Islet of Langerhans (tissue), 1 donor: Measurements from ENCODE around the gene KRT10.
"Not testable (repeated sequence)": the region's sequence is repeated elsewhere in the genome, so short reads cannot be mapped to it uniquely, and the experiment has no call there.

Experiments
- FAIRE-seq: peaks from one replicate; lab custom pipeline; 2011; peaks lifted over from hg19 to GRCh38; lab: Jason Lieb, UNC

KRT10 gene

DNA sequence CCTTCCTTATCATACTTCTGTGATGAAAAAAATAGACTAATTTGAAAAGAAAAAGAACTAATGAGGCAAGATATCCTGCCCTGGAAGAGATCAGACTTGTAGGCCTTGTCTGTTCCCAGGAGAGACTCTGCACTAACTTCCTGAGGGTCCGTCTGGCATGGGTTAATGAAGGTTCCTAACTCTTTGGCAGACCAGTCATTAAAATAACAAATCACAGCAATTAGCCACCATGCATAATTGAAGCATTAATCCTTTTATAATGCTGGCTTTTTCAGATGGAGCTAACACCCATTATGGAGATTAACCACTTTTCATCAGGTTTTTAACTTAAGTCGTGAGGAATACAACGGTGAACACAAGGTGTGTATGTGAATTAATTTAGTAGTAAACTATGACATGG lies 10.4 kb upstream of the KRT10 start:
- FAIRE-seq: no peak

GRCh38 chr17:40830085-40830776 lies 7.8 kb upstream of the KRT10 start:
- no peak for FAIRE-seq

GRCh38 chr17:40828454-40829044 lies 6.1 kb upstream of the KRT10 start:
- no peak for FAIRE-seq

DNA sequence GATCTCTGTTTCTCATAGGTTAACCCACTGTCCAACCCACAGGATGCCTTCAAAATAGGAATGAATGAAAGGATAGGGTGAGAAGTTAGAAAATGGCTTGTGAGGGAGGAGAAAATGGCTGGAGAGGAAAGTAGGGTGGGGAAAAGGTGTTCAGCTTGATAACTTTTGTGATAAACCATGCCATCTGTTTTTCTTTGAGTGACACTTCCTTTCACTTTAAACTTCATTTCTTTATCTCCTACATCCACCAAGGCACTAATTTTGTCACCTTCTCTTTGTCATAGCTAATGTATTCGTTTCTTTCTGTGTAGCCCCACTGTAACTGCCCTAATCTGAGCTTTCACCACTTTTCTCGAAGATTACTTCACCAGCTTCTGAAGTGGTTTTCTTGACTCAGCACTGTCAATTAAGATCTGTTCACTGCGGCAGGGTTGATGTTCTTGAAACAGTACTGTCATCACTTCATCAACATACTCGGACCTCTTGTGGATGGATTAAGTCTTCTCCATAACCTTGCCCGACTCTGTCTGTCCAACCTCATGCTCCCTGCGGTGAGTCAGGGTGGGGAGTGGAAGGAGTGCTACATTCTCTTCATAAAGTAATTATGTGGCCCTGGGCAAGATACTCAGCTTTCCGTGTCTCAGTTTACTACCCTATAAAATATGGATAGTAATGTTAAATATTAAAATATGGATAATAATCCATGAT lies 5.5 kb upstream of the KRT10 start:
- no peak for FAIRE-seq

- FAIRE-seq: no peak
Observed at GRCh38 chr17:40825599-40825998, 3.2 kb upstream of the KRT10 start.

- no peak for FAIRE-seq
Observed at GRCh38 chr17:40824015-40824832, 1.8 kb upstream of the KRT10 start.

- no peak for FAIRE-seq
Observed at GRCh38 chr17:40821536-40821935, 878 bp downstream of the KRT10 start.

GRCh38 chr17:40820228-40820838 lies 2.1 kb downstream of the KRT10 start:
- no peak for FAIRE-seq

GRCh38 chr17:40819528-40820125 lies 2.8 kb downstream of the KRT10 start:
- no peak for FAIRE-seq

GRCh38 chr17:40818733-40819527 lies 3.5 kb downstream of the KRT10 start:
- no peak for FAIRE-seq

DNA sequence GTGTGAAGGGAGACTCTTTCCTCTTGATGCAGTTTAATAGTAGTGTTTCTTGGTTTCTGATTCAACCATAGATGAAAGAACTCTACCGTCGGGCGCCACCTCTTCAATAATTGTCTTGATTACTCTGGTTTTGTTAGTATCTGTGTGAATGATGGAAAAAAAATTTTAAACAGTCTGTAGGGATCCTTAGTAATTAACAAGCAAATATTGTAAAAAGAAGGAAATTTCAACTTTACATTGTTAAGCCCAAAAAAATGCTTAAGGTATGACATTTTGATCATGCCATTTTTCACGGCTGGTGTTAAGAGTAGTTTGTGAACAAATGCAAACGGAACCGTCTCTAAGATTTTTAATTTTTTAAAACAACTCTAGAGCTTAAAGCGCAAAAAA lies 4.1 kb downstream of the KRT10 start:
- no peak for FAIRE-seq

GRCh38 chr17:40817103-40817682 lies 5.2 kb downstream of the KRT10 start:
- FAIRE-seq: no peak

- no peak for FAIRE-seq
Observed at GRCh38 chr17:40816569-40816968, 5.8 kb downstream of the KRT10 start.

DNA sequence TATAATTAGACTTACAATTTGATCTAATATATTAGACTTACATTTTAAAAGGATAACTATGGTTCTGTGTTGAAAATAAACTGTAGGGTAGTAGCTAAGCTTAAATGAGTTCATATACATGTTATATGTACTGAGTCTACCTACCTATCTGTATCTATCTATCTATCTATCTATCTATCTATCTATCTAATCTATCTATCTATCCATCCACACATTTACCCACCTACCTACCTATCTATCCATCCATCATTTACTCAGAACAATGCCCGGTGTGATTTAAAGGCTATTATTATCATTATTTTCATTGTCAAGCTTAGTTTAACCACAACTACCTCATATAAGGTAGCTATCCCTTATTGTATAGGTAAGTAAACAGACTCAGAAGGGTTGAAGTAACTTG lies 7.0 kb downstream of the KRT10 start:
- FAIRE-seq: no peak

DNA sequence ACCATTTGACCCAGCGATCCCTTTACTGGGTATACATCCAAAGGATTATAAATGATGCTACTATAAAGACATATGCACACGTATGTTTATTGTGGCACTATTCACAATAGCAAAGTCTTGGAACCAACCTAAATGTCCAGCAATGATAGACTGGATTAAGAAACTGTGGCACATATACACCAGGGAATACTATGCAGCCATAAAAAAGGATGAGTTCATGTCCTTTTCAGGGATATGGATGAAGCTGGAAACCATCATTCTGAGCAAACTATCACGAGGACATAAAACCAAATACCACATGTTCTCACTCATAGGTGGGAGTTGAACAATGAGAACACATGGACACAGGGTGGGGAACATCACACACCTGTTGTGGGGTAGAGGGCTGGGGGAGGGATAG lies 7.8 kb downstream of the KRT10 start:
- FAIRE-seq: not testable (repeated sequence)

- no peak for FAIRE-seq
Observed at GRCh38 chr17:40813804-40814203, 8.6 kb downstream of the KRT10 start.

GRCh38 chr17:40812639-40813038 lies 9.8 kb downstream of the KRT10 start:
- no peak for FAIRE-seq

GRCh38 chr17:40810494-40810893 lies 11.9 kb downstream of the KRT10 start:
- FAIRE-seq: no peak

DNA sequence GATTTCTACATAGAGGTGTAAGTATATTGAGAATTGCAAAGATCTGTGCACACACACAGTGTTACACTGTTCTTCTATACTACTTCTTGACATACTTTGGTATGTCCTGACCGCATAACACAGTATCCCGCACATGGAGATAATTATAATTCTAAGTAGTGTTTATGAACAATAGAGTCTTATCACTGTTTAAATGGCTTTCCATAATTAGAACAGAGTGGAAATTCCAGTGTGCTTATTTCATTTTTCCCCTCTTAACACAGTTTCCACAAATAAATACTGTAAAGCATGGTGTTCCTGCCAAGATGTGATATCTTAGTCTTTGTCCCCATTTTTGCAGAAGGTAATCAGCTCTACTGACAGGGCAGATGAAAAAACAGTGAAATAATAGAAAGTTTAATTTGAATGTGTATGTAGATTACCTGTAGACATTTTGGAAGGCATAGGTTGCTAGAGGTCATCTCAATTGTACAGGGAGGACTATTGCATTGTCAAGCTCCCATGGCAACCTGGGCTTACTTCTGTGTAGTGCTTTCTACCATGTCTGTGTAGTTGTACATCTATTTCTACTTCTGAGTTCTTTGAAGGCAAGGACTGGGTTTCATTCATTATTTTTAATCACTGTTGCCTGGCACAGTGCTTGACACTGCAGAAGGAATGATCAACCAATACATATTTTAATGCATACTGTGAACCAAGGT lies 12.5 kb downstream of the KRT10 start:
- FAIRE-seq: no peak

- FAIRE-seq: no peak
Observed at GRCh38 chr17:40806131-40806530, 16.3 kb downstream of the KRT10 start.
